Measurements from ENCODE around the gene RND3.

RND3 gene

GRCh38 chr2:150442484-150442883 is 45.0 kb downstream of the RND3 start:
- Histone ChIP-seq H4K12ac (ENCODE audit: low read depth, low read length) (no peak overlapping the region), H4K91ac (ENCODE audit: low read depth, low read length) (no peak overlapping the region), H3K27ac (ENCODE audit: low read depth, low read length) (no peak overlapping the region), H3K9ac (ENCODE audit: low read length) (no peak overlapping the region), H3K9me3 (ENCODE audit: insufficient read depth, low read depth, low read length) (no peaks in the 10 kb centered on the region), H3K4me2 (ENCODE audit: low read length) (no peak overlapping the region), H2BK120ac (ENCODE audit: insufficient read depth, low read length, poor library complexity) (no peak overlapping the region), H3K18ac (ENCODE audit: low read length) (no peak overlapping the region), H3K79me2 (ENCODE audit: control insufficient read depth, insufficient read depth, low read length, poor library complexity) (no peaks in the 10 kb centered on the region), H3K36me3 (ENCODE audit: control insufficient read depth in 1 of 2, insufficient read depth in 2 of 2, low read length in 2 of 2) (no peaks in the 10 kb centered on the region), H3K4me1 (ENCODE audit: control insufficient read depth in 1 of 2, insufficient read depth in 2 of 2, low read length in 2 of 2) (peaks cover 0 to 2% of the 10 kb centered on the region in 2 experiments), H3K27me3 (ENCODE audit: insufficient read depth, low read length) (no peaks in the 10 kb centered on the region), H3K79me1 (ENCODE audit: low read length) (no peaks in the 10 kb centered on the region), H3K4ac (ENCODE audit: low read depth, low read length) (no peak overlapping the region), H3K14ac (ENCODE audit: low read length) (no peak overlapping the region), H2BK5ac (ENCODE audit: low read depth, low read length, poor library complexity) (no peak overlapping the region), H2AK5ac (ENCODE audit: low read length) (no peak overlapping the region), H2BK12ac (ENCODE audit: low read length) (no peak overlapping the region), H4K8ac (ENCODE audit: low read depth, low read length) (no peak overlapping the region), H3K23ac (ENCODE audit: low read length) (no peak overlapping the region), H2AFZ (ENCODE audit: insufficient read depth, low read length, poor library complexity) (no peak overlapping the region), H3K4me3 (ENCODE audit: low read depth, low read length) (no peak overlapping the region)
- DNase-seq: peak in 1 of 2 donors; percentile 42
- WGBS (ENCODE audit: extremely low coverage, insufficient coverage, insufficient read length): no CpG with 5 or more reads among the region's 1 CpG

DNA sequence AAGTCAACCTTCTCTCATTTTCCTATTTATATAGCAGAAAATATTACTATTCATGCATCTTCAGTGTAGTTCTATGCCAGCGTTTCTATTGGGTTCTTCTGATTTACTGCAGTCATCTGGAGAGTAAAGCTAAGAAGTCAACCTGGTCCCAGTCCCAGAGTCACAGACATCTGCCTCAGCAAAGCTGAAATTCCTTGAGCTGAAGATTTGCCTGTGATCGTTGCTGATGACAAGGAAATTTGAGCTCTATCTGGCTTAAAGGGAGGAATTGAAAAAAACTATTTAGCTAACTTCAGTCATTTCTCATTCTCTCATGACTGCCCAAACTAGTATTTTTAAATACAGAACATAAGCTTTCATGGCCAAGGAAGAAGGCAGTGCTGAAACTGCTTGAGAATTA is 45.7 kb downstream of the RND3 start:
- Histone ChIP-seq H3K79me2 (ENCODE audit: control insufficient read depth, insufficient read depth, low read length, poor library complexity) (no peaks in the 10 kb centered on the region), H3K18ac (ENCODE audit: low read length) (no peak overlapping the region), H3K9ac (ENCODE audit: low read length) (no peak overlapping the region), H2AFZ (ENCODE audit: insufficient read depth, low read length, poor library complexity) (no peak overlapping the region), H2BK120ac (ENCODE audit: insufficient read depth, low read length, poor library complexity) (no peak overlapping the region), H3K4me3 (ENCODE audit: low read depth, low read length) (no peak overlapping the region), H3K27ac (ENCODE audit: low read depth, low read length) (no peak overlapping the region), H2AK5ac (ENCODE audit: low read length) (no peak overlapping the region), H3K4ac (ENCODE audit: low read depth, low read length) (no peak overlapping the region), H3K27me3 (ENCODE audit: insufficient read depth, low read length) (no peaks in the 10 kb centered on the region), H3K14ac (ENCODE audit: low read length) (no peak overlapping the region), H2BK12ac (ENCODE audit: low read length) (no peak overlapping the region), H3K23ac (ENCODE audit: low read length) (no peak overlapping the region), H4K12ac (ENCODE audit: low read depth, low read length) (no peak overlapping the region), H3K36me3 (ENCODE audit: control insufficient read depth in 1 of 2, insufficient read depth in 2 of 2, low read length in 2 of 2) (no peaks in the 10 kb centered on the region), H3K4me2 (ENCODE audit: low read length) (no peak overlapping the region), H4K8ac (ENCODE audit: low read depth, low read length) (no peak overlapping the region), H3K9me3 (ENCODE audit: insufficient read depth, low read depth, low read length) (no peaks in the 10 kb centered on the region), H3K4me1 (ENCODE audit: control insufficient read depth in 1 of 2, insufficient read depth in 2 of 2, low read length in 2 of 2) (peaks cover 0 to 2% of the 10 kb centered on the region in 2 experiments), H2BK5ac (ENCODE audit: low read depth, low read length, poor library complexity) (no peak overlapping the region), H4K91ac (ENCODE audit: low read depth, low read length) (no peak overlapping the region), H3K79me1 (ENCODE audit: low read length) (no peaks in the 10 kb centered on the region)
- WGBS (ENCODE audit: extremely low coverage, insufficient coverage, insufficient read length): no CpG with 5 or more reads among the region's 2 CpGs
- DNase-seq: no peak

- Histone ChIP-seq H3K14ac (ENCODE audit: low read length) (no peak overlapping the region), H2BK12ac (ENCODE audit: low read length) (no peak overlapping the region), H3K9ac (ENCODE audit: low read length) (no peak overlapping the region), H2AK5ac (ENCODE audit: low read length) (no peak overlapping the region), H3K9me3 (ENCODE audit: insufficient read depth, low read depth, low read length) (no peaks in the 10 kb centered on the region), H4K91ac (ENCODE audit: low read depth, low read length) (no peak overlapping the region), H3K79me1 (ENCODE audit: low read length) (no peaks in the 10 kb centered on the region), H3K18ac (ENCODE audit: low read length) (no peak overlapping the region), H3K4me2 (ENCODE audit: low read length) (no peak overlapping the region), H3K23ac (ENCODE audit: low read length) (no peak overlapping the region), H3K4me3 (ENCODE audit: low read depth, low read length) (no peak overlapping the region), H2AFZ (ENCODE audit: insufficient read depth, low read length, poor library complexity) (no peak overlapping the region), H3K27ac (ENCODE audit: low read depth, low read length) (no peak overlapping the region), H3K4ac (ENCODE audit: low read depth, low read length) (no peak overlapping the region), H3K27me3 (ENCODE audit: insufficient read depth, low read length) (no peaks in the 10 kb centered on the region), H4K12ac (ENCODE audit: low read depth, low read length) (no peak overlapping the region), H3K4me1 (ENCODE audit: control insufficient read depth in 1 of 2, insufficient read depth in 2 of 2, low read length in 2 of 2) (peaks cover 0 to 2% of the 10 kb centered on the region in 2 experiments), H3K36me3 (ENCODE audit: control insufficient read depth in 1 of 2, insufficient read depth in 2 of 2, low read length in 2 of 2) (no peaks in the 10 kb centered on the region), H3K79me2 (ENCODE audit: control insufficient read depth, insufficient read depth, low read length, poor library complexity) (no peaks in the 10 kb centered on the region), H2BK120ac (ENCODE audit: insufficient read depth, low read length, poor library complexity) (no peak overlapping the region), H4K8ac (ENCODE audit: low read depth, low read length) (no peak overlapping the region), H2BK5ac (ENCODE audit: low read depth, low read length, poor library complexity) (no peak overlapping the region)
- no peak for DNase-seq
- WGBS (ENCODE audit: extremely low coverage, insufficient coverage, insufficient read length): no CpG with 5 or more reads among the region's 2 CpGs
These were observed 46.2 kb downstream of the RND3 start for GRCh38 chr2:150441226-150441625.

GRCh38 chr2:150438654-150439053 is 48.8 kb downstream of the RND3 start:
- no peak overlapping the region for H3K27ac ChIP-seq (ENCODE audit: low read depth, low read length)
- H4K91ac ChIP-seq (ENCODE audit: low read depth, low read length): no peak overlapping the region
- peaks cover 6% of the 10 kb centered on the region for H3K9me3 ChIP-seq (ENCODE audit: insufficient read depth, low read depth, low read length)
- no peak overlapping the region for H2BK5ac ChIP-seq (ENCODE audit: low read depth, low read length, poor library complexity)
- H2BK12ac ChIP-seq (ENCODE audit: low read length): no peak overlapping the region
- H3K14ac ChIP-seq (ENCODE audit: low read length): no peak overlapping the region
- no peaks in the 10 kb centered on the region for H3K79me1 ChIP-seq (ENCODE audit: low read length)
- no peak overlapping the region for H3K4ac ChIP-seq (ENCODE audit: low read depth, low read length)
- no peak for DNase-seq
- H2BK120ac ChIP-seq (ENCODE audit: insufficient read depth, low read length, poor library complexity): no peak overlapping the region
- peaks cover 0 to 2% of the 10 kb centered on the region in 2 experiments for H3K4me1 ChIP-seq (ENCODE audit: control insufficient read depth in 1 of 2, insufficient read depth in 2 of 2, low read length in 2 of 2)
- no peak overlapping the region for H2AK5ac ChIP-seq (ENCODE audit: low read length)
- no peak overlapping the region for H3K9ac ChIP-seq (ENCODE audit: low read length)
- H3K23ac ChIP-seq (ENCODE audit: low read length): no peak overlapping the region
- no peaks in the 10 kb centered on the region for H3K27me3 ChIP-seq (ENCODE audit: insufficient read depth, low read length)
- H2AFZ ChIP-seq (ENCODE audit: insufficient read depth, low read length, poor library complexity): no peak overlapping the region
- 100% methylated on average over 1 of the region's 2 CpGs for WGBS (ENCODE audit: extremely low coverage, insufficient coverage, insufficient read length)
- no peak overlapping the region for H3K4me2 ChIP-seq (ENCODE audit: low read length)
- H3K18ac ChIP-seq (ENCODE audit: low read length): no peak overlapping the region
- no peak overlapping the region for H4K12ac ChIP-seq (ENCODE audit: low read depth, low read length)
- H4K8ac ChIP-seq (ENCODE audit: low read depth, low read length): no peak overlapping the region
- H3K79me2 ChIP-seq (ENCODE audit: control insufficient read depth, insufficient read depth, low read length, poor library complexity): no peaks in the 10 kb centered on the region
- H3K36me3 ChIP-seq (ENCODE audit: control insufficient read depth in 1 of 2, insufficient read depth in 2 of 2, low read length in 2 of 2): no peaks in the 10 kb centered on the region
- no peak overlapping the region for H3K4me3 ChIP-seq (ENCODE audit: low read depth, low read length)
